Trophoblast cell (in vitro differentiated cells and primary cell): ENCODE data around the gene BLOC1S4.

Source experiments
- DNase-seq, 2 donors: peaks; one replicate each; pipeline ENCODE4 v3.0.0-alpha.2; 2016
- H2AFZ ChIP-seq: 2 replicates; pipeline ENCODE4 v1.6.1; 2013; ENCODE audit warnings: low read length, moderate library complexity, mild to moderate bottlenecking; ENCODE audit not compliant: insufficient read depth, poor library complexity
- H2AK5ac ChIP-seq: 2 replicates; pipeline ENCODE4 v1.6.1; 2013; ENCODE audit warnings: mild to moderate bottlenecking, low read length
- H2BK120ac ChIP-seq: 2 replicates; pipeline ENCODE4 v1.6.1; 2013; ENCODE audit warnings: low read length, mild to moderate bottlenecking, moderate library complexity; ENCODE audit not compliant: insufficient read depth, poor library complexity
- H2BK12ac ChIP-seq: 2 replicates; pipeline ENCODE4 v1.6.1; 2013; ENCODE audit warnings: mild to moderate bottlenecking, low read length, moderate library complexity
- H2BK5ac ChIP-seq: 2 replicates; pipeline ENCODE4 v1.6.1; 2013; ENCODE audit warnings: low read length, low read depth, moderate library complexity, mild to moderate bottlenecking; ENCODE audit not compliant: poor library complexity
- H3K14ac ChIP-seq: 2 replicates; pipeline ENCODE4 v1.6.1; 2013; ENCODE audit warnings: mild to moderate bottlenecking, low read length
- H3K18ac ChIP-seq: 2 replicates; pipeline ENCODE4 v1.6.1; 2013; ENCODE audit warnings: mild to moderate bottlenecking, low read length
- H3K23ac ChIP-seq: 2 replicates; pipeline ENCODE4 v1.6.1; 2013; ENCODE audit warnings: low read length
- H3K27ac ChIP-seq: 2 replicates; pipeline ENCODE4 v1.5.1; 2013; ENCODE audit warnings: low read depth, mild to moderate bottlenecking, inconsistent platforms, low read length, moderate library complexity
- H3K27me3 ChIP-seq: 2 replicates; pipeline ENCODE4 v1.6.1; 2013; ENCODE audit warnings: inconsistent platforms, mild to moderate bottlenecking, low read length, moderate library complexity; ENCODE audit not compliant: insufficient read depth
- H3K36me3 ChIP-seq, 2 experiments: 1 replicate in 1 of 2; 2 replicates in 1 of 2; pipeline ENCODE4 v1.6.1; 2013; ENCODE audit warnings: low read length in 2 of 2, mild to moderate bottlenecking in 2 of 2, moderate library complexity in 1 of 2; ENCODE audit not compliant: insufficient read depth in 2 of 2, control insufficient read depth in 1 of 2
- H3K4ac ChIP-seq: 2 replicates; pipeline ENCODE4 v1.6.1; 2013; ENCODE audit warnings: low read depth, mild to moderate bottlenecking, low read length, moderate library complexity
- H3K4me1 ChIP-seq, 2 experiments: 1 replicate in 1 of 2; 2 replicates in 1 of 2; pipeline ENCODE4 v1.6.1; 2013; ENCODE audit warnings: low read length in 2 of 2, mild to moderate bottlenecking in 2 of 2, moderate library complexity in 1 of 2; ENCODE audit not compliant: insufficient read depth in 2 of 2, control insufficient read depth in 1 of 2
- H3K4me2 ChIP-seq: 2 replicates; pipeline ENCODE4 v1.6.1; 2013; ENCODE audit warnings: inconsistent platforms, mild to moderate bottlenecking, low read length, moderate library complexity
- H3K4me3 ChIP-seq: 2 replicates; pipeline ENCODE4 v1.5.1; 2013; ENCODE audit warnings: mild to moderate bottlenecking, low read depth, low read length, inconsistent platforms
- H3K79me1 ChIP-seq: one replicate; pipeline ENCODE4 v1.6.1; 2013; ENCODE audit warnings: low read length
- H3K79me2 ChIP-seq: 2 replicates; pipeline ENCODE4 v1.6.1; 2013; ENCODE audit warnings: low read length, mild to moderate bottlenecking; ENCODE audit not compliant: control insufficient read depth, insufficient read depth, poor library complexity
- H3K9ac ChIP-seq: 2 replicates; pipeline ENCODE4 v1.6.1; 2013; ENCODE audit warnings: mild to moderate bottlenecking, low read length
- H3K9me3 ChIP-seq: 2 replicates; pipeline ENCODE4 v1.6.1; 2013; ENCODE audit warnings: low read depth, mild to moderate bottlenecking, control low read depth, inconsistent platforms, low read length; ENCODE audit not compliant: insufficient read depth
- H4K12ac ChIP-seq: 2 replicates; pipeline ENCODE4 v1.6.1; 2013; ENCODE audit warnings: low read depth, mild to moderate bottlenecking, low read length, moderate library complexity
- H4K8ac ChIP-seq: 2 replicates; pipeline ENCODE4 v1.6.1; 2013; ENCODE audit warnings: low read depth, mild to moderate bottlenecking, low read length, moderate library complexity
- H4K91ac ChIP-seq: one replicate; pipeline ENCODE4 v1.6.1; 2013; ENCODE audit warnings: low read depth, mild to moderate bottlenecking, low read length, moderate library complexity
- WGBS: extraction: QIAGEN DNeasy Blood & Tissue Kit; methylation state at CpG from one replicate; pipeline ENCODE4 v1.1.7; 2013; ENCODE audit warnings: missing lambda C conversion rate; ENCODE audit not compliant: insufficient read length, insufficient coverage; ENCODE audit errors: extremely low coverage; 5-methylcytosine and 5-hydroxymethylcytosine counted together

Gene BLOC1S4

DNA sequence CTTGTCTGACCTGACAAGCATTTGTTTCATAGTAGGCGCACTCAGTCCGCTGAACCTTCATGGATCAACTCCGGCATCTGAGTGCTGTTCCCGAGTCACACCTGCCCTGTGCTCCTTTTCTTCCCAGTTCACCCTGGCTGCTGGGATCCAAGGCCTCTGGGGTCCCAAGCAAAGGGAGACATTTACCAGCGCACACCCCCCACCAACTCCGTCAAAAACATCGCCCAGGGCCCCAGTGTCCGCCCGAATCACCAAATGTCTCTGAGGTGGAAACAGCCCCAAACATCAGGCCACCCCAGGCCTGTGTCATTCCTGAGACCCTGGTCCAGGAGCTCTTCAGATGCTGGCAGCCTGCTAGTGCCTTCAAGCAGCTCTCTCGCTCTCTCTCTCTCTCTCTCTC is 5.1 kb downstream of the BLOC1S4 start:
- no peak for DNase-seq
- no peak overlapping the region for H3K4ac ChIP-seq
- no peak overlapping the region for H2AK5ac ChIP-seq
- H3K4me2 ChIP-seq: no peak overlapping the region
- H3K79me1 ChIP-seq: peaks cover 6% of the 10 kb centered on the region
- peaks cover 0 to 5% of the 10 kb centered on the region in 2 experiments for H3K4me1 ChIP-seq
- H3K14ac ChIP-seq: no peak overlapping the region
- H4K91ac ChIP-seq: no peak overlapping the region
- no peak overlapping the region for H4K12ac ChIP-seq
- peaks cover 11% of the 10 kb centered on the region for H3K9me3 ChIP-seq
- H2BK120ac ChIP-seq: no peak overlapping the region
- H3K36me3 ChIP-seq: no peaks in the 10 kb centered on the region
- H3K27me3 ChIP-seq: no peaks in the 10 kb centered on the region
- no peak overlapping the region for H3K18ac ChIP-seq
- H3K4me3 ChIP-seq: no peak overlapping the region
- no peak overlapping the region for H2AFZ ChIP-seq
- no peak overlapping the region for H4K8ac ChIP-seq
- peaks cover 6% of the 10 kb centered on the region for H3K79me2 ChIP-seq
- H3K27ac ChIP-seq: no peak overlapping the region
- no peak overlapping the region for H3K9ac ChIP-seq
- no peak overlapping the region for H2BK12ac ChIP-seq
- no CpG with 5 or more reads among the region's 10 CpGs for WGBS
- H3K23ac ChIP-seq: no peak overlapping the region
- no peak overlapping the region for H2BK5ac ChIP-seq

GRCh38 chr4:6722891-6723290 is 6.9 kb downstream of the BLOC1S4 start:
- Histone ChIP-seq H4K8ac (no peak overlapping the region), H3K79me2 (no peaks in the 10 kb centered on the region), H3K18ac (no peak overlapping the region), H2BK12ac (no peak overlapping the region), H3K14ac (no peak overlapping the region), H3K4me2 (no peak overlapping the region), H4K91ac (no peak overlapping the region), H2AK5ac (no peak overlapping the region), H2AFZ (no peak overlapping the region), H2BK120ac (no peak overlapping the region), H3K9ac (no peak overlapping the region), H4K12ac (no peak overlapping the region), H2BK5ac (no peak overlapping the region), H3K4me1 (peaks cover 0 to 3% of the 10 kb centered on the region in 2 experiments), H3K79me1 (no peaks in the 10 kb centered on the region), H3K27me3 (no peaks in the 10 kb centered on the region), H3K4me3 (no peak overlapping the region), H3K36me3 (no peaks in the 10 kb centered on the region), H3K4ac (no peak overlapping the region), H3K23ac (no peak overlapping the region), H3K9me3 (peaks cover 11% of the 10 kb centered on the region), H3K27ac (no peak overlapping the region)
- no CpG with 5 or more reads among the region's 12 CpGs for WGBS
- no peak for DNase-seq

DNA sequence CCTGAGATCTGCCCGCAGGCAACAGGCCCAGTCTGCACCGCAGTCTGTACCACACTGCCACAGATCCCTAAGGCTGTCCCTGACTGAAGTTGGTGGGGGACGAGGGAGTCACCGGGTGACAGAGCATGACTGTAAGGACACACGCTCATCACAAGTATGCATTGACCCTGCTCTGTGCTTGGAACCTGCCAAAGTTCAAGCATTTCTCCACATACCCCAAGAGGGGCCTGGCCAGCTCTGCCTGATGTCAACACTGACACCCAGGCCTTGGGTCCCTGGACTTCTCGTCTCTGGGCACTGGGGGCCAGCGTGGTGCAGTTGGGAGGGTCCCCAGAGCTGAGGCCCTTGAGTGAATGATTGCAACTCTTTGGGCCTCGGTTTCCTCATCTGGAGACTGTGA is 7.9 kb downstream of the BLOC1S4 start:
- H4K91ac ChIP-seq: no peak overlapping the region
- H3K27me3 ChIP-seq: no peaks in the 10 kb centered on the region
- peaks cover 11% of the 10 kb centered on the region for H3K9me3 ChIP-seq
- H2AFZ ChIP-seq: no peak overlapping the region
- no peaks in the 10 kb centered on the region for H3K36me3 ChIP-seq
- no peak overlapping the region for H4K8ac ChIP-seq
- H2AK5ac ChIP-seq: no peak overlapping the region
- H2BK12ac ChIP-seq: no peak overlapping the region
- H3K4me1 ChIP-seq: peaks cover 0 to 4% of the 10 kb centered on the region in 2 experiments
- no peak overlapping the region for H3K18ac ChIP-seq
- no CpG with 5 or more reads among the region's 8 CpGs for WGBS
- H3K4ac ChIP-seq: no peak overlapping the region
- no peak overlapping the region for H3K4me2 ChIP-seq
- H3K9ac ChIP-seq: no peak overlapping the region
- no peaks in the 10 kb centered on the region for H3K79me1 ChIP-seq
- no peak overlapping the region for H3K27ac ChIP-seq
- no peak overlapping the region for H3K14ac ChIP-seq
- H4K12ac ChIP-seq: no peak overlapping the region
- no peak overlapping the region for H3K4me3 ChIP-seq
- H2BK5ac ChIP-seq: no peak overlapping the region
- H3K23ac ChIP-seq: no peak overlapping the region
- DNase-seq: peak in 1 of 2 donors; percentile 56
- H3K79me2 ChIP-seq: no peaks in the 10 kb centered on the region
- H2BK120ac ChIP-seq: no peak overlapping the region

GRCh38 chr4:6724421-6725111 is 8.6 kb downstream of the BLOC1S4 start:
- Histone ChIP-seq H3K36me3 (no peaks in the 10 kb centered on the region), H3K9ac (no peak overlapping the region), H3K4me1 (peaks cover 0 to 7% of the 10 kb centered on the region in 2 experiments), H3K4me2 (no peak overlapping the region), H3K27ac (no peak overlapping the region), H2BK12ac (no peak overlapping the region), H4K8ac (no peak overlapping the region), H3K9me3 (peaks cover 11% of the 10 kb centered on the region), H2BK120ac (no peak overlapping the region), H3K14ac (no peak overlapping the region), H2AFZ (no peak overlapping the region), H3K79me2 (no peaks in the 10 kb centered on the region), H3K23ac (no peak overlapping the region), H2AK5ac (peak overlapping the region; percentile 2), H4K12ac (no peak overlapping the region), H3K18ac (no peak overlapping the region), H4K91ac (no peak overlapping the region), H3K27me3 (no peaks in the 10 kb centered on the region), H2BK5ac (no peak overlapping the region), H3K4ac (no peak overlapping the region), H3K4me3 (no peak overlapping the region), H3K79me1 (no peaks in the 10 kb centered on the region)
- no CpG with 5 or more reads among the region's 21 CpGs for WGBS
- DNase-seq: peak in 1 of 2 donors; percentile 58
